SH-SY5Y (cell line): Measurements from ENCODE around the gene PLP2.

Experiments used
- GATA2 ChIP-seq: IDR thresholded peaks from 2 replicates; pipeline ENCODE4 v1.6.1; 2011; ENCODE audit warnings: mild to moderate bottlenecking, low read depth, low read length
- GATA3 ChIP-seq: IDR thresholded peaks from 2 replicates; pipeline ENCODE4 v1.6.1; 2011; ENCODE audit warnings: low read depth, mild to moderate bottlenecking, low read length, moderate library complexity

- no peak for TF ChIP-seq GATA3
- no peak for TF ChIP-seq GATA2
These were observed 4.0 kb downstream of the PLP2 start for GRCh38 chrX:49175435-49176274.
